Trophoblast cell (in vitro differentiated cells and primary cell): ENCODE results near the gene SUSD4.

Source experiments
- DNase-seq, 2 donors: peaks; one replicate each; pipeline ENCODE4 v3.0.0-alpha.2; 2016
- H2AFZ ChIP-seq: 2 replicates; pipeline ENCODE4 v1.6.1; 2013; ENCODE audit warnings: low read length, moderate library complexity, mild to moderate bottlenecking; ENCODE audit not compliant: insufficient read depth, poor library complexity
- H2AK5ac ChIP-seq: 2 replicates; pipeline ENCODE4 v1.6.1; 2013; ENCODE audit warnings: mild to moderate bottlenecking, low read length
- H2BK120ac ChIP-seq: 2 replicates; pipeline ENCODE4 v1.6.1; 2013; ENCODE audit warnings: low read length, mild to moderate bottlenecking, moderate library complexity; ENCODE audit not compliant: insufficient read depth, poor library complexity
- H2BK12ac ChIP-seq: 2 replicates; pipeline ENCODE4 v1.6.1; 2013; ENCODE audit warnings: mild to moderate bottlenecking, low read length, moderate library complexity
- H2BK5ac ChIP-seq: 2 replicates; pipeline ENCODE4 v1.6.1; 2013; ENCODE audit warnings: low read length, low read depth, moderate library complexity, mild to moderate bottlenecking; ENCODE audit not compliant: poor library complexity
- H3K14ac ChIP-seq: 2 replicates; pipeline ENCODE4 v1.6.1; 2013; ENCODE audit warnings: mild to moderate bottlenecking, low read length
- H3K18ac ChIP-seq: 2 replicates; pipeline ENCODE4 v1.6.1; 2013; ENCODE audit warnings: mild to moderate bottlenecking, low read length
- H3K23ac ChIP-seq: 2 replicates; pipeline ENCODE4 v1.6.1; 2013; ENCODE audit warnings: low read length
- H3K27ac ChIP-seq: 2 replicates; pipeline ENCODE4 v1.5.1; 2013; ENCODE audit warnings: low read depth, mild to moderate bottlenecking, inconsistent platforms, low read length, moderate library complexity
- H3K27me3 ChIP-seq: 2 replicates; pipeline ENCODE4 v1.6.1; 2013; ENCODE audit warnings: inconsistent platforms, mild to moderate bottlenecking, low read length, moderate library complexity; ENCODE audit not compliant: insufficient read depth
- H3K36me3 ChIP-seq, 2 experiments: 1 replicate in 1 of 2; 2 replicates in 1 of 2; pipeline ENCODE4 v1.6.1; 2013; ENCODE audit warnings: low read length in 2 of 2, mild to moderate bottlenecking in 2 of 2, moderate library complexity in 1 of 2; ENCODE audit not compliant: insufficient read depth in 2 of 2, control insufficient read depth in 1 of 2
- H3K4ac ChIP-seq: 2 replicates; pipeline ENCODE4 v1.6.1; 2013; ENCODE audit warnings: low read depth, mild to moderate bottlenecking, low read length, moderate library complexity
- H3K4me1 ChIP-seq, 2 experiments: 1 replicate in 1 of 2; 2 replicates in 1 of 2; pipeline ENCODE4 v1.6.1; 2013; ENCODE audit warnings: low read length in 2 of 2, mild to moderate bottlenecking in 2 of 2, moderate library complexity in 1 of 2; ENCODE audit not compliant: insufficient read depth in 2 of 2, control insufficient read depth in 1 of 2
- H3K4me2 ChIP-seq: 2 replicates; pipeline ENCODE4 v1.6.1; 2013; ENCODE audit warnings: inconsistent platforms, mild to moderate bottlenecking, low read length, moderate library complexity
- H3K4me3 ChIP-seq: 2 replicates; pipeline ENCODE4 v1.5.1; 2013; ENCODE audit warnings: mild to moderate bottlenecking, low read depth, low read length, inconsistent platforms
- H3K79me1 ChIP-seq: one replicate; pipeline ENCODE4 v1.6.1; 2013; ENCODE audit warnings: low read length
- H3K79me2 ChIP-seq: 2 replicates; pipeline ENCODE4 v1.6.1; 2013; ENCODE audit warnings: low read length, mild to moderate bottlenecking; ENCODE audit not compliant: control insufficient read depth, insufficient read depth, poor library complexity
- H3K9ac ChIP-seq: 2 replicates; pipeline ENCODE4 v1.6.1; 2013; ENCODE audit warnings: mild to moderate bottlenecking, low read length
- H3K9me3 ChIP-seq: 2 replicates; pipeline ENCODE4 v1.6.1; 2013; ENCODE audit warnings: low read depth, mild to moderate bottlenecking, control low read depth, inconsistent platforms, low read length; ENCODE audit not compliant: insufficient read depth
- H4K12ac ChIP-seq: 2 replicates; pipeline ENCODE4 v1.6.1; 2013; ENCODE audit warnings: low read depth, mild to moderate bottlenecking, low read length, moderate library complexity
- H4K8ac ChIP-seq: 2 replicates; pipeline ENCODE4 v1.6.1; 2013; ENCODE audit warnings: low read depth, mild to moderate bottlenecking, low read length, moderate library complexity
- H4K91ac ChIP-seq: one replicate; pipeline ENCODE4 v1.6.1; 2013; ENCODE audit warnings: low read depth, mild to moderate bottlenecking, low read length, moderate library complexity
- WGBS: extraction: QIAGEN DNeasy Blood & Tissue Kit; methylation state at CpG from one replicate; pipeline ENCODE4 v1.1.7; 2013; ENCODE audit warnings: missing lambda C conversion rate; ENCODE audit not compliant: insufficient read length, insufficient coverage; ENCODE audit errors: extremely low coverage; 5-methylcytosine and 5-hydroxymethylcytosine counted together

The SUSD4 gene

GRCh38 chr1:223234170-223234514, 129.8 kb downstream of the SUSD4 start:
- H2BK12ac ChIP-seq = peak overlapping the region; percentile 15
- peaks cover 5% of the 10 kb centered on the region for H3K79me1 ChIP-seq
- H3K23ac ChIP-seq = no peak overlapping the region
- peaks cover 18 to 24% of the 10 kb centered on the region in 2 experiments for H3K4me1 ChIP-seq
- no CpG with 5 or more reads among the region's 1 CpG for WGBS
- H3K27ac ChIP-seq = peak overlapping the region; percentile 53
- no peak overlapping the region for H3K18ac ChIP-seq
- H3K27me3 ChIP-seq = no peaks in the 10 kb centered on the region
- no peaks in the 10 kb centered on the region for H3K36me3 ChIP-seq
- H3K79me2 ChIP-seq = no peaks in the 10 kb centered on the region
- H4K12ac ChIP-seq = no peak overlapping the region
- no peak overlapping the region for H3K4me3 ChIP-seq
- no peak overlapping the region for H2AFZ ChIP-seq
- H3K9me3 ChIP-seq = no peaks in the 10 kb centered on the region
- peak overlapping the region; percentile 21 for H2BK5ac ChIP-seq
- no peak overlapping the region for H3K4ac ChIP-seq
- peak overlapping the region; percentile 26 for H4K91ac ChIP-seq
- DNase-seq = no peak
- H3K4me2 ChIP-seq = no peak overlapping the region
- no peak overlapping the region for H2AK5ac ChIP-seq
- H3K14ac ChIP-seq = no peak overlapping the region
- peak overlapping the region; percentile 13 for H4K8ac ChIP-seq
- no peak overlapping the region for H2BK120ac ChIP-seq
- no peak overlapping the region for H3K9ac ChIP-seq

GRCh38 chr1:223233410-223234169, 130.4 kb downstream of the SUSD4 start:
- H3K9ac ChIP-seq = no peak overlapping the region
- no peaks in the 10 kb centered on the region for H3K9me3 ChIP-seq
- peak overlapping the region; percentile 40 for H3K14ac ChIP-seq
- no peaks in the 10 kb centered on the region for H3K27me3 ChIP-seq
- no peak overlapping the region for H3K4me3 ChIP-seq
- no peak overlapping the region for H3K18ac ChIP-seq
- peak; percentile 65 to 66 for DNase-seq
- peak overlapping the region; percentile 74 for H2BK12ac ChIP-seq
- H2AK5ac ChIP-seq = no peak overlapping the region
- peak overlapping the region; percentile 58 for H4K8ac ChIP-seq
- H2BK120ac ChIP-seq = no peak overlapping the region
- H3K27ac ChIP-seq = peak overlapping the region; percentile 53
- peaks cover 18 to 24% of the 10 kb centered on the region in 2 experiments for H3K4me1 ChIP-seq
- no peak overlapping the region for H3K4ac ChIP-seq
- no peak overlapping the region for H3K23ac ChIP-seq
- H3K36me3 ChIP-seq = no peaks in the 10 kb centered on the region
- peak overlapping the region; percentile 21 for H2BK5ac ChIP-seq
- H3K4me2 ChIP-seq = no peak overlapping the region
- peaks cover 5% of the 10 kb centered on the region for H3K79me1 ChIP-seq
- peak overlapping the region; percentile 26 for H4K91ac ChIP-seq
- WGBS = no CpG with 5 or more reads among the region's 11 CpGs
- no peak overlapping the region for H2AFZ ChIP-seq
- no peak overlapping the region for H4K12ac ChIP-seq
- no peaks in the 10 kb centered on the region for H3K79me2 ChIP-seq

GRCh38 chr1:223233019-223233409, 131.0 kb downstream of the SUSD4 start:
- Histone ChIP-seq H3K4me1 (peaks cover 18 to 24% of the 10 kb centered on the region in 2 experiments), H3K18ac (no peak overlapping the region), H3K23ac (no peak overlapping the region), H3K9ac (no peak overlapping the region), H4K91ac (no peak overlapping the region), H2BK12ac (no peak overlapping the region), H2BK5ac (no peak overlapping the region), H4K8ac (no peak overlapping the region), H3K4me3 (no peak overlapping the region), H3K27me3 (no peaks in the 10 kb centered on the region), H3K36me3 (no peaks in the 10 kb centered on the region), H2AK5ac (no peak overlapping the region), H3K14ac (no peak overlapping the region), H3K4ac (no peak overlapping the region), H3K4me2 (no peak overlapping the region), H3K27ac (peak overlapping the region; percentile 21), H2BK120ac (no peak overlapping the region), H3K79me2 (no peaks in the 10 kb centered on the region), H3K9me3 (no peaks in the 10 kb centered on the region), H3K79me1 (peaks cover 5% of the 10 kb centered on the region), H4K12ac (no peak overlapping the region), H2AFZ (no peak overlapping the region)
- no CpG with 5 or more reads among the region's 3 CpGs for WGBS
- DNase-seq = no peak

DNA sequence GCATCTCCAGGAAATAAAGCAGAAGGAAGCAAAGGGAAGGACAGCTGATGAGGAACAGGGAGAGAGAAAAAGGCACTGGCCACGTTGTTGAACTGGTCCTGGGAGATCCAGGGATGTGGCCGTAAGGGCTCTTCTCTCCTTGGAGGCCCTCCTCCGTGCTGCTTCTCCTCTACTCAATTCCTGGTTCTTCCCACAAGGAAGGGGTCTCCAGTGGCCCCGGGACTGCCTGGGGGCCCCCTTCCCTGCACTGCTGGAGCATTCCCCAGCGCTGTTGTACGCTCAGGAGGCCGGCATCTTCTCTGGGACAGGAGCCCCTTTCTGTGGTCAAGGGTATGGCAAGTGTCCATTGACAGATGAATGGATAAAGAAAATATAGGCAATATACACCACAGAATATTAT, 132.4 kb downstream of the SUSD4 start:
- no peaks in the 10 kb centered on the region for H3K9me3 ChIP-seq
- H3K79me1 ChIP-seq = peaks cover 5% of the 10 kb centered on the region
- H4K91ac ChIP-seq = peak overlapping the region; percentile 39
- H3K4me1 ChIP-seq = peaks cover 18 to 24% of the 10 kb centered on the region in 2 experiments
- H3K23ac ChIP-seq = no peak overlapping the region
- H3K27me3 ChIP-seq = no peaks in the 10 kb centered on the region
- H3K14ac ChIP-seq = no peak overlapping the region
- WGBS = no CpG with 5 or more reads among the region's 7 CpGs
- H3K79me2 ChIP-seq = no peaks in the 10 kb centered on the region
- no peak overlapping the region for H2BK120ac ChIP-seq
- no peak overlapping the region for H4K8ac ChIP-seq
- no peak overlapping the region for H3K4me2 ChIP-seq
- no peak for DNase-seq
- no peak overlapping the region for H3K9ac ChIP-seq
- no peaks in the 10 kb centered on the region for H3K36me3 ChIP-seq
- no peak overlapping the region for H2AFZ ChIP-seq
- no peak overlapping the region for H4K12ac ChIP-seq
- H2AK5ac ChIP-seq = no peak overlapping the region
- no peak overlapping the region for H3K4ac ChIP-seq
- H3K18ac ChIP-seq = no peak overlapping the region
- H2BK12ac ChIP-seq = no peak overlapping the region
- H3K4me3 ChIP-seq = no peak overlapping the region
- H3K27ac ChIP-seq = no peak overlapping the region
- no peak overlapping the region for H2BK5ac ChIP-seq
